Endothelial cell of umbilical vein (primary cell): ENCODE data around the gene METTL15. TPM values are rescaled to one million over a fixed set of nuclear protein-coding genes. Genes with fewer than 3 reads are reported as not detected.
A peak's percentile ranks its signal among the peaks of the same experiment; 100 is the strongest.

ENCODE experiments used
- BruUV-seq: library from RNA; stranded (reverse); fragments of 400-500 nt; replicated peaks from 2 replicates; lab custom pipeline; 2021; lab: Mats Ljungman, UMichigan
- CTCF ChIA-PET: fragments of 300-600, 350-600 bp; sonication (Branson Sonifier 250); formaldehyde crosslinking; loops from one replicate; lab custom pipeline; 2021; ENCODE audit warnings: antibody characterized with exemption, inconsistent platforms; lab: Charles Lee
- POLR2A ChIA-PET: fragments of 300-600, 350-600 bp; sonication (Branson Sonifier 250); formaldehyde crosslinking; loops from one replicate; lab custom pipeline; 2021; ENCODE audit warnings: antibody characterized with exemption, inconsistent platforms; lab: Charles Lee
- DNase-seq: peaks from one replicate; pipeline ENCODE4 v3.0.0-alpha.2; 2011; ENCODE audit warnings: low read depth, low spot score
- FAIRE-seq: peaks from 2 replicates; lab custom pipeline; 2011; peaks lifted over from hg19 to GRCh38; lab: Jason Lieb, UNC
- H2AFZ ChIP-seq: 2 replicates; pipeline ENCODE4 v1.6.0; 2012; ENCODE audit warnings: low read depth, low read length, control low read depth, inconsistent platforms
- H3K27ac ChIP-seq: 2 replicates; pipeline ENCODE4 v1.5.1; 2011; ENCODE audit warnings: low read depth, mild to moderate bottlenecking, control low read depth, low read length, moderate library complexity; ENCODE audit not compliant: insufficient read depth
- H3K27me3 ChIP-seq, 2 experiments: 2 replicates each; pipeline versions ENCODE4 v1.6.0 to v1.6.1; 2011; ENCODE audit warnings: low read length in 2 of 2, mixed read lengths in 1 of 2; ENCODE audit not compliant: control insufficient read depth in 2 of 2, insufficient read depth in 2 of 2
- H3K36me3 ChIP-seq, 2 experiments: 2 replicates in 1 of 2; 3 replicates in 1 of 2; pipeline ENCODE4 v1.5.1; 2011; ENCODE audit warnings: low read length in 2 of 2, mild to moderate bottlenecking in 1 of 2, moderate library complexity in 1 of 2; ENCODE audit not compliant: control insufficient read depth in 2 of 2, insufficient read depth in 2 of 2; ENCODE audit errors: extremely low read depth in 1 of 2
- H3K4me1 ChIP-seq: 3 replicates; pipeline ENCODE4 v1.5.1; 2011; ENCODE audit warnings: mild to moderate bottlenecking, low read length; ENCODE audit not compliant: control insufficient read depth, insufficient read depth; ENCODE audit errors: extremely low read depth
- H3K4me2 ChIP-seq: 2 replicates; pipeline ENCODE4 v1.6.1; 2011; ENCODE audit warnings: low read length, control low read depth, mixed read lengths; ENCODE audit not compliant: insufficient read depth
- H3K4me3 ChIP-seq, 3 experiments: fragments of 200-600 bp in 1 of 3; sonication (generic), shearing (Covaris generic) in 1 of 3; replicated peaks in 1 of 3; 2 replicates each; pipeline ENCODE4 v1.5.1; 2011 to 2016; ENCODE audit warnings: control low read depth in 3 of 3, low read length in 3 of 3, mild to moderate bottlenecking in 2 of 3, inconsistent platforms in 1 of 3, low read depth in 1 of 3, moderate library complexity in 1 of 3; ENCODE audit not compliant: insufficient read depth in 1 of 3
- H3K79me2 ChIP-seq: 2 replicates; pipeline ENCODE4 v1.6.0; 2012; ENCODE audit warnings: low read length, inconsistent platforms; ENCODE audit not compliant: control insufficient read depth, insufficient read depth
- H3K9ac ChIP-seq: replicated peaks from 2 replicates; pipeline ENCODE3; 2011; ENCODE audit warnings: low read length, control low read depth; ENCODE audit not compliant: insufficient read depth; ENCODE audit errors: extremely low read depth
- H3K9me1 ChIP-seq: replicated peaks from 3 replicates; pipeline ENCODE4 v1.6.0; 2011; ENCODE audit warnings: mild to moderate bottlenecking, low read length; ENCODE audit not compliant: control insufficient read depth, insufficient read depth; ENCODE audit errors: extremely low read depth
- H3K9me3 ChIP-seq: replicated peaks from 2 replicates; pipeline ENCODE4 v1.5.1; 2012; ENCODE audit warnings: low read length, inconsistent platforms; ENCODE audit not compliant: control insufficient read depth, insufficient read depth
- H4K20me1 ChIP-seq: replicated peaks from 2 replicates; pipeline ENCODE3; 2011; ENCODE audit warnings: mild to moderate bottlenecking, low read length; ENCODE audit not compliant: control insufficient read depth, insufficient read depth; ENCODE audit errors: extremely low read depth
- CTCF ChIP-seq, 2 donors: IDR thresholded peaks; 1 replicate in 1 of 2; 2 replicates in 1 of 2; pipeline ENCODE4 v1.5.1; 2011; ENCODE audit warnings: low read length in 2 of 2, mild to moderate bottlenecking in 2 of 2, moderate library complexity in 2 of 2, control low read depth in 1 of 2, inconsistent platforms in 1 of 2, low read depth in 1 of 2; ENCODE audit not compliant: insufficient read depth in 1 of 2; ENCODE audit errors: extremely low read depth in 1 of 2
- EZH2 ChIP-seq: IDR thresholded peaks from 2 replicates; pipeline ENCODE4 v1.6.1; 2012; ENCODE audit warnings: borderline replicate concordance, low read depth, mild to moderate bottlenecking, moderate library complexity, low read length, inconsistent platforms; ENCODE audit not compliant: severe bottlenecking
- FOS ChIP-seq: IDR thresholded peaks from 2 replicates; pipeline ENCODE4 v1.6.1; 2011; ENCODE audit warnings: mild to moderate bottlenecking, low read length, moderate library complexity, borderline replicate concordance; ENCODE audit not compliant: insufficient read depth
- GATA2 ChIP-seq: IDR thresholded peaks from 2 replicates; pipeline ENCODE4 v1.7.0; 2011; ENCODE audit warnings: low read depth, mild to moderate bottlenecking, moderate library complexity, mixed read lengths, low read length; ENCODE audit not compliant: insufficient read length, insufficient read depth
- JUN ChIP-seq: IDR thresholded peaks from 2 replicates; pipeline ENCODE4 v1.6.1; 2011; ENCODE audit warnings: borderline replicate concordance, low read depth; ENCODE audit not compliant: insufficient read length, insufficient read depth
- MAX ChIP-seq: IDR thresholded peaks from 2 replicates; pipeline ENCODE4 v1.6.1; 2011; ENCODE audit not compliant: insufficient read depth, insufficient read length
- POLR2A ChIP-seq: IDR thresholded peaks from 2 replicates; pipeline ENCODE4 v1.6.1; 2012; ENCODE audit warnings: low read depth, mild to moderate bottlenecking, control low read depth, low read length
- POLR2AphosphoS5 ChIP-seq: IDR thresholded peaks from 2 replicates; pipeline ENCODE4 v1.6.1; 2012; ENCODE audit warnings: low read depth, mild to moderate bottlenecking, control low read depth, low read length, moderate library complexity; ENCODE audit not compliant: insufficient read depth
- dilution Hi-C: fragments of 300-500 bp; cut with MboI; formaldehyde crosslinking; loops from one replicate; pipeline ENCODE4 v1.15.0; 2019; ENCODE audit warnings: low sequenced_read_pairs; ENCODE audit not compliant: extremely low pct_ligation_motif_present
- intact Hi-C: fragments of 100-400 bp; cut with micrococcal nuclease; formaldehyde crosslinking; loops from one replicate; pipeline ENCODE4 v1.10.0; 2022
- polyA plus RNA-seq, 4 experiments: library from polyadenylated mRNA; depleted of rRNA in 3 of 4; stranded (reverse) in 3 of 4; unstranded in 1 of 4; fragments of >200 nt; gene quantifications; 2 replicates each; pipeline versions ENCODE4 v1.2.1 to v1.2.3, GENCODE V29; 2011 to 2012; ENCODE audit warnings: missing spikeins in 1 of 4
- total RNA-seq: library from RNA; stranded (reverse); gene quantifications from 2 replicates; pipeline ENCODE4 v1.2.3, GENCODE V29; 2021

Gene METTL15
- total and polyA plus RNA-seq, 2 donors (not counting 3 experiments of a cell fraction or from before 2014, with no cell fraction given) = 3.2 to 12.1 TPM

- H3K9me1 ChIP-seq = no peaks in the 10 kb centered on the region
- dilution Hi-C loops (no loop called here), intact Hi-C loops (loop anchor here (5.0 kb wide), 1 partner anchor 1216 kb away; no protein-coding TSS in a partner anchor)
- H3K9me3 ChIP-seq = no peaks in the 10 kb centered on the region
- H3K27ac ChIP-seq = peak overlapping the region; percentile 98
- ChIA-PET CTCF (interaction anchor here (1.2 to 2.1 kb wide), 3 partner anchors 395 to 1049 kb away, joined by 4 to 7 read pairs (median 5); no protein-coding TSS in a partner anchor), POLR2A (no interaction called here)
- no peaks in the 10 kb centered on the region for H3K27me3 ChIP-seq
- peak overlapping the region; percentile 100 for H3K9ac ChIP-seq
- peak overlapping the region; percentile 34 to 96 (median 48) for H3K4me3 ChIP-seq
- H3K4me1 ChIP-seq = peaks cover 31% of the 10 kb centered on the region
- TF ChIP-seq POLR2AphosphoS5 (no peak), POLR2A (no peak), EZH2 (no peak), GATA2 (no peak), FOS (no peak), MAX (no peak), JUN (no peak), CTCF (IDR thresholded peaks at IDR 0.05; ENCODE audit: extremely low read depth in 1 of 2, insufficient read depth in 1 of 2, low read depth in 1 of 2, low read length in 2 of 2) (no peak)
- no peaks in the 10 kb centered on the region for H4K20me1 ChIP-seq
- DNase-seq (no peak), FAIRE-seq (no peak)
- H3K79me2 ChIP-seq = peaks cover 40% of the 10 kb centered on the region
- BruUV-seq = no TSS peak
- H3K36me3 ChIP-seq = no peaks in the 10 kb centered on the region
- peak overlapping the region; percentile 29 for H2AFZ ChIP-seq
- peak overlapping the region; percentile 98 for H3K4me2 ChIP-seq
These were observed 2.6 kb downstream of the METTL15 start for GRCh38 chr11:28110821-28111200.
